ENCODE data around the gene UBAC2.
A peak's percentile ranks its signal among the peaks of the same experiment; 100 is the strongest.

The UBAC2 gene

DNA sequence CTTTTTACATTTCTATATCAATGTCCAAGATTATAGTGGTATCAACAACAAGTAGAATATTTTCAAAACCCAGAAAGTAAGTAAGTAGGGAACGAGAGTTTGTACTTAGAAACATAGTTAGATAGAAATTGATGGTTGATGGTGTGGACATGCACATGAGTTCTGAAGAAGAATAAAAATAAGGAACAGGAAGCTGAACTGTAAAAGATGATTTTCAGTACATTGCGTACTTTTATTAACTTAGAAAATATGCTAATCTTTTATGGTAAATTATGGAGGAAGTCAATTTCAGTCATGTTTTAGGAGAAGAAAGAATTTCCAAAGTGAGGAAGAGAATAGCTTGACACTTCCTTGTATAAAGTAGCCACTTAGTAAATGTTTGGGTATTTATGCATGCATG is 69.9 kb downstream of the UBAC2 start:
- no peak for DNase-seq (ENCODE audit: low read depth)
- TF ChIP-seq, protein P1, sequence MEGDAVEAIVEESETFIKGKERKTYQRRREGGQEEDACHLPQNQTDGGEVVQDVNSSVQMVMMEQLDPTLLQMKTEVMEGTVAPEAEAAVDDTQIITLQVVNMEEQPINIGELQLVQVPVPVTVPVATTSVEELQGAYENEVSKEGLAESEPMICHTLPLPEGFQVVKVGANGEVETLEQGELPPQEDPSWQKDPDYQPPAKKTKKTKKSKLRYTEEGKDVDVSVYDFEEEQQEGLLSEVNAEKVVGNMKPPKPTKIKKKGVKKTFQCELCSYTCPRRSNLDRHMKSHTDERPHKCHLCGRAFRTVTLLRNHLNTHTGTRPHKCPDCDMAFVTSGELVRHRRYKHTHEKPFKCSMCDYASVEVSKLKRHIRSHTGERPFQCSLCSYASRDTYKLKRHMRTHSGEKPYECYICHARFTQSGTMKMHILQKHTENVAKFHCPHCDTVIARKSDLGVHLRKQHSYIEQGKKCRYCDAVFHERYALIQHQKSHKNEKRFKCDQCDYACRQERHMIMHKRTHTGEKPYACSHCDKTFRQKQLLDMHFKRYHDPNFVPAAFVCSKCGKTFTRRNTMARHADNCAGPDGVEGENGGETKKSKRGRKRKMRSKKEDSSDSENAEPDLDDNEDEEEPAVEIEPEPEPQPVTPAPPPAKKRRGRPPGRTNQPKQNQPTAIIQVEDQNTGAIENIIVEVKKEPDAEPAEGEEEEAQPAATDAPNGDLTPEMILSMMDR (conservative IDR thresholded peaks at IDR 0.05; ENCODE audit: low read length): no peak
- no peak overlapping the region for H3K4me3 ChIP-seq (ENCODE audit: low read length)

DNA sequence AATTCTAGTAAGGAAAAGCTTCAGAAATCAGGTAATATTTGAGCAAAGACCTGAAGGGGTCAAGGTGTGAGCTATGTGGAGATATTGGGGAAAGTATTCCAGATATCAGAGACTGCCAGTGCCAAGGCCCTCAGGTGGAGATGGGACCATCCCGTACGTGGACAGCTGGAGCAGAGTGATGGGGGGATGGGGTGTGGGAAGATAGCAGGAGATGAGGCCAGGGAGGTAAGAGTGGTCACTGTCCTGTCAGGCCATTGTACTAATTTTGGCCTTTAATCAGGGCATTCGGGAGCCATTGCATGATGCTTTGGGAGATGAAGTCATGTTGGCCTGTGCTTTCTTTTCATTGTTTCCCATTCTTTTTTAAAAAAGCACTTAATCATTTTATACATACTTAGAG is 70.6 kb downstream of the UBAC2 start:
- DNase-seq (ENCODE audit: low read depth): no peak
- H3K4me3 ChIP-seq (ENCODE audit: low read length): no peak overlapping the region
- TF ChIP-seq, protein P1 (conservative IDR thresholded peaks at IDR 0.05; ENCODE audit: low read length): no peak

DNA sequence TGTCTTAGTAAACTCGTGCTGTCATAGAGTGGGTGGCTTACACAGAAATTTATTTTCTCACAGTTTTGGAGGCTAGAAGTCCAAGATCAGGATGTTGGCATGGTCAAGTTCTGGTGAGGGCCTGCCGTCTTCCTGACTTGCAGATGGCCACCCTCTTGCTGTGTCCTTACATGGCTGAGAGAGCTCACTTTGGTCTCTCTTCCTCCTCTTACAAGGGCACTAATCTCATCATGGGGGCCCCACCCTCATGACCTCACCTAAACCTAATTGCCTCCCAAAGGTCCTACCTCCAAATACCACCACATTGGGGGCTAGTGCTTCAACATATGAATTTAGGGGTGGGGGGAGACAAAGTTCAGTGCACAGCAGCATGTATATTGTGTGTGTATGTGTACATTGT is 71.8 kb downstream of the UBAC2 start:
- DNase-seq (ENCODE audit: low read depth): no peak
- no peak overlapping the region for H3K4me3 ChIP-seq (ENCODE audit: low read length)
- TF ChIP-seq, protein P1 (conservative IDR thresholded peaks at IDR 0.05; ENCODE audit: low read length): no peak

DNA sequence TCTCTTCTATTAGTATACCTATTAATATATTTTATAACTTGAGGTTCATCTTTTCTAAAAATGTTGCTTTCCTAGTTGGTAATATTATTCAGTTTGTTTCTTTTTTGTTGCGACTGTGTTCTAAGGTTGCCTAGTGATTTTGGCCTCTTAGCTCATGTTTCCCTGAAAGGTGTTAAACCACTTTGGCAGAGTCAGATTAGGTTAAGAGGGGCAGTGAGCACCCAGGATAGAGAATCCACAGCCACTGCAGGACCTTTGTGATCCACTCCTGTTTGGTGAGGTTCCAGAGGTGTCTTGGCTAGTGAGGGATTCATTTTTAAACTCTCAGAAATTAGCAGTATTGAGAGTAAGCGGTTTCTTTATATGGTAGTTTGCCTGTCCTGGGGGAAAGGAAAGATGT is 72.5 kb downstream of the UBAC2 start:
- no peak for DNase-seq (ENCODE audit: low read depth)

DNA sequence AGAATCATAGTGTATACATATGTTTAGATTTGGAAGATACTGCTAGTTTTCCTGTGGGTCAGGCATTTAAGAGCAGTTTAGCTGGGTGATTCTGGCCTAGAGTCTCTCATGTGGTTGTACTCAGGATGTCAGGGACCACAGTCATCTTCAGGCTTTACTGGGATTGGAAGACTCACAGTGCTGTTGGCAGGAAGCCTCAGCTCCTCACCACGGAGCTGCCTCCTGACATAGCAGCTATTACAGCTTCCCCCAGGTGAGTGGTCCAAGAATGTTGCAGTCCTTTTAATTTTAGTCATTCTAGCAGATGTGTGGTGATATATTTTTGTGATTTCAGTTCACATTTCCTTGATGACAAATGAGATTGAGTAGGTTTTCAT is 74.4 kb downstream of the UBAC2 start:
- no peak overlapping the region for H3K4me3 ChIP-seq (ENCODE audit: low read length)
- DNase-seq (ENCODE audit: low read depth): peak; percentile 80
- TF ChIP-seq, protein P1 (conservative IDR thresholded peaks at IDR 0.05; ENCODE audit: low read length): no peak

More for the DNA sequence above, 72.5 kb downstream of the UBAC2 start:
- H3K4me3 ChIP-seq (ENCODE audit: low read length): no peak overlapping the region
- TF ChIP-seq, protein P1 (conservative IDR thresholded peaks at IDR 0.05; ENCODE audit: low read length): no peak

DNA sequence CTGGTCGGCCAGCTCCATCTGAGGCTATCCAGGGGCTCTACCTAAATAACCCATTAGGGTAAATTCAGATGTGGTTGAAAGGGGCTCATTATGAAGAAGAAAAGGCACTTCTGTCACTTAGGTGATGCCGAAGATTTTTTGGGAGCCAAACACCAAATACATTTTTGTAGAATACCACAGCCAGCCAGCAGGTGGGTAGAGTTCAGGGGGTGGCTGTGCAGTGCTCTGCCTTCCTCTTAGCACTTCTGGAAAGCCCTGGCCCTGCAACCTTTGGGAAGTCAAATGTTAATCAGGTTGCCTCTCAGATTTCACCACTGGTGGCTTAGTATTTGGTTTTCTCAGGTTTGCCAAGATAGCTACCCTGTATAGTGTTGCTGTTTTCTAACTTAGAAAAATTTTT is 76.1 kb downstream of the UBAC2 start:
- H3K4me3 ChIP-seq (ENCODE audit: low read length): no peak overlapping the region

DNA sequence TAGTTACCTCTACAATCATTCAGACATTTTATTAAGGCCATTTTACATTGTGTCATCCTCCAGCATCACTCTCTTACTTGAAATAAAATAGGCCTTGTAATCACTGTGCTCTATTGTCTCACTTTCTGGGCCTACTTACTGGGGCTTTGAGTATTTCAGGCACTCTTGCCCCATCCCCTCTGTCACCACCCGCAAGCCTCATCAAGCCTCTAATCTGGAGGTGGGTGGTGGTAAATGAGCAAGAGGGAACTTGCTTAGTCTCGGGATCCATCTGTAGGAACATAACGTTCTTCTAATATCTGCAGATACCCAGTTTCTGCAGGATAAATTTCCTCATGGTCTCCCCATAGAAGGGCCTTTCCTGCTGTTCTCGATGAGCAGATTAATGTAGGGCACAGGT is 77.0 kb downstream of the UBAC2 start:
- H3K4me3 ChIP-seq (ENCODE audit: low read length): no peak overlapping the region
- TF ChIP-seq, protein P1 (conservative IDR thresholded peaks at IDR 0.05; ENCODE audit: low read length): no peak

More for the DNA sequence above, 76.1 kb downstream of the UBAC2 start:
- DNase-seq (ENCODE audit: low read depth): no peak
- TF ChIP-seq, protein P1 (conservative IDR thresholded peaks at IDR 0.05; ENCODE audit: low read length): no peak

More for the DNA sequence above, 77.0 kb downstream of the UBAC2 start:
- DNase-seq (ENCODE audit: low read depth): no peak

Data from AG10803 (cell line).